CD14-positive monocyte (primary cell): ENCODE data around the gene EIF4A3. TPM values are rescaled to one million over a fixed set of nuclear protein-coding genes. Genes with fewer than 3 reads are reported as not detected.

Source experiments
- DNase-seq, 3 donors: peaks; one replicate each; pipeline ENCODE4 v3.0.0-alpha.2; 2011 to 2022
- H2AFZ ChIP-seq: 2 replicates; pipeline ENCODE4 v1.6.0; 2012; ENCODE audit warnings: mild to moderate bottlenecking, low read depth, low read length, inconsistent platforms; ENCODE audit not compliant: insufficient read depth, poor library complexity, severe bottlenecking
- H3K27ac ChIP-seq, 2 donors: 1 replicate in 1 of 2; 2 replicates in 1 of 2; pipeline ENCODE4 v1.5.1; 2012 to 2013; ENCODE audit warnings: low read length in 2 of 2, control low read depth in 1 of 2, inconsistent platforms in 1 of 2, low read depth in 1 of 2, mild to moderate bottlenecking in 1 of 2
- H3K27me3 ChIP-seq, 2 donors: one replicate each; pipeline versions ENCODE4 v1.6.0 to v1.6.1; 2011 to 2013; ENCODE audit warnings: low read length in 2 of 2; ENCODE audit not compliant: control insufficient read depth in 2 of 2, insufficient read depth in 2 of 2
- H3K36me3 ChIP-seq, 2 donors: replicated peaks in 1 of 2; 1 replicate in 1 of 2; 2 replicates in 1 of 2; pipeline versions ENCODE4 v1.5.1 to v1.6.1; 2012 to 2013; ENCODE audit warnings: low read length in 2 of 2, control low read depth in 1 of 2, inconsistent platforms in 1 of 2, mild to moderate bottlenecking in 1 of 2; ENCODE audit not compliant: insufficient read depth in 2 of 2, control insufficient read depth in 1 of 2
- H3K4me1 ChIP-seq, 2 donors: 1 replicate in 1 of 2; 2 replicates in 1 of 2; pipeline versions ENCODE4 v1.5.1 to v1.6.1; 2012 to 2013; ENCODE audit warnings: low read length in 2 of 2, control low read depth in 1 of 2, inconsistent platforms in 1 of 2, mild to moderate bottlenecking in 1 of 2, moderate library complexity in 1 of 2; ENCODE audit not compliant: insufficient read depth in 2 of 2, control insufficient read depth in 1 of 2
- H3K4me2 ChIP-seq: replicated peaks from 2 replicates; pipeline ENCODE3; 2012; ENCODE audit warnings: low read length, moderate library complexity, mild to moderate bottlenecking; ENCODE audit not compliant: poor library complexity, severe bottlenecking; ENCODE audit errors: extremely low read depth
- H3K4me3 ChIP-seq, 3 experiments: fragments of 200-600 bp in 1 of 3; sonication (generic) in 1 of 3; replicated peaks in 1 of 3; 1 replicate in 2 of 3; 2 replicates in 1 of 3; pipeline ENCODE4 v1.5.1; 2011 to 2013; ENCODE audit warnings: low read length in 3 of 3, mild to moderate bottlenecking in 3 of 3, control low read depth in 2 of 3, low read depth in 2 of 3, inconsistent platforms in 1 of 3, moderate library complexity in 1 of 3
- H3K79me2 ChIP-seq: 2 replicates; pipeline ENCODE4 v1.6.0; 2012; ENCODE audit warnings: mild to moderate bottlenecking, control low read depth, inconsistent platforms, low read length, moderate library complexity; ENCODE audit not compliant: insufficient read depth
- H3K9ac ChIP-seq: 2 replicates; pipeline ENCODE4 v1.6.0; 2017; ENCODE audit warnings: low read length, mild to moderate bottlenecking; ENCODE audit not compliant: insufficient read depth, poor library complexity, severe bottlenecking
- H3K9me3 ChIP-seq, 2 donors: replicated peaks in 1 of 2; 1 replicate in 1 of 2; 2 replicates in 1 of 2; pipeline versions ENCODE4 v1.5.1 to v1.6.1; 2012 to 2013; ENCODE audit warnings: low read length in 2 of 2, control low read depth in 1 of 2; ENCODE audit not compliant: control insufficient read depth in 1 of 2, insufficient read depth in 1 of 2
- H4K20me1 ChIP-seq: 2 replicates; pipeline ENCODE4 v1.6.0; 2012; ENCODE audit warnings: mild to moderate bottlenecking, low read length, control low read depth, moderate library complexity; ENCODE audit not compliant: insufficient read depth
- H3K27ac Mint-ChIP-seq, 7 donors: one replicate each; pipeline ENCODE4 v1.8.0; 2020; ENCODE audit warnings: mild to moderate bottlenecking in 7 of 7, mixed read lengths in 7 of 7, moderate library complexity in 6 of 7, inconsistent platforms in 2 of 7
- H3K27me3 Mint-ChIP-seq, 3 donors: one replicate each; pipeline ENCODE4 v1.8.0; 2021 to 2022; ENCODE audit warnings: low read depth in 3 of 3, mild to moderate bottlenecking in 3 of 3, mixed read lengths in 3 of 3, moderate library complexity in 3 of 3, inconsistent platforms in 1 of 3
- H3K36me3 Mint-ChIP-seq, 2 donors: one replicate each; pipeline ENCODE4 v1.8.0; 2020; ENCODE audit warnings: mixed read lengths in 2 of 2, inconsistent platforms in 1 of 2, mild to moderate bottlenecking in 1 of 2
- H3K4me1 Mint-ChIP-seq: one replicate; pipeline ENCODE4 v1.8.0; 2020; ENCODE audit warnings: mild to moderate bottlenecking, mixed read lengths
- H3K4me3 Mint-ChIP-seq, 2 donors: one replicate each; pipeline ENCODE4 v1.8.0; 2020; ENCODE audit warnings: mild to moderate bottlenecking in 2 of 2, mixed read lengths in 2 of 2, moderate library complexity in 1 of 2
- H3K9me3 Mint-ChIP-seq, 7 donors: one replicate each; pipeline ENCODE4 v1.8.0; 2020 to 2022; ENCODE audit warnings: mixed read lengths in 7 of 7, mild to moderate bottlenecking in 6 of 7, moderate library complexity in 6 of 7, inconsistent platforms in 2 of 7
- CTCF ChIP-seq: fragments of 200-600 bp; IDR thresholded peaks from one replicate; pipeline ENCODE4 v1.8.0; 2022; ENCODE audit warnings: antibody characterized with exemption, mild to moderate bottlenecking
- WGBS: methylation state at CpG from one replicate; pipeline ENCODE4 v1.1.5; 2013; ENCODE audit warnings: missing lambda C conversion rate; ENCODE audit not compliant: insufficient coverage; 5-methylcytosine and 5-hydroxymethylcytosine counted together
- intact Hi-C, 2 donors: fragments of 100-400 bp; cut with micrococcal nuclease; formaldehyde crosslinking; loops; one replicate each; pipeline versions ENCODE4 v1.15.0 to v1.15.1; 2023
- polyA plus RNA-seq, 3 donors: library from polyadenylated mRNA; depleted of rRNA in 1 of 3; unstranded in 2 of 3; stranded (reverse) in 1 of 3; fragments of 300-500 nt in 2 of 3; fragments of >200 nt in 1 of 3; fragmentation: Illumina TruSeq in 2 of 3; gene quantifications; 1 replicate in 2 of 3; 2 replicates in 1 of 3; pipeline ENCODE4 v1.2.3, GENCODE V29; 2012 to 2021

The EIF4A3 gene
- polyA plus RNA-seq, 3 donors = 101 to 180 (median 106) TPM

DNA sequence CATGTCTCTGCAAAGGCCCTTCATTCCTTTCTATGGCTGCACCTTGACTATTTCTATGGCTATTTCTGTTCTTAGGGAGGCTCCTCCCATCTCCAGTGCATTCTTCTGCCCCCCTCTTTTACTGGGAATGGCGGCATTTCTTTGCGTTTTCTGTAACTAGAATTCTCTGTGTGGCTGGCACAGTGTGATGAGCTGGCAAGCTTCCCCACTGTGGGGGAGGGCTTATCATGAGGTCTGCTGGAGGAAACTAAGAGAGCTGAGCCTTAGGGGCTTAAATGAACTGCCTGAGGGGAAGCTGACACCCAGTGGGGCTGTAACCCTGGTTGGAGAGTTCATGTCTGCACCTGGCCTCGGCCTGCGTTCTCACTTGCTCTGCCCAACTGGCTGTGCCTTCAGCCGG, 21.4 kb upstream of the EIF4A3 start:
- H3K4me1 Mint-ChIP-seq = peaks cover 2% of the 10 kb centered on the region
- WGBS = 97% methylated on average over 3 of the region's 5 CpGs
- H3K9me3 Mint-ChIP-seq = peaks cover 0 to 5% (median 0%) of the 10 kb centered on the region in 7 donors
- H2AFZ ChIP-seq = no peak overlapping the region
- no peaks in the 10 kb centered on the region for H4K20me1 ChIP-seq
- DNase-seq = no peak
- no peaks in the 10 kb centered on the region for H3K79me2 ChIP-seq
- H3K27ac ChIP-seq = no peak overlapping the region
- H3K27ac Mint-ChIP-seq = no peak overlapping the region
- H3K27me3 Mint-ChIP-seq = peaks cover 0 to 9% (median 8%) of the 10 kb centered on the region in 3 donors
- no peak for TF ChIP-seq CTCF
- H3K36me3 ChIP-seq = no peaks in the 10 kb centered on the region
- H3K36me3 Mint-ChIP-seq = no peaks in the 10 kb centered on the region
- no peaks in the 10 kb centered on the region for H3K9me3 ChIP-seq
- intact Hi-C loops = no loop called here
- no peak overlapping the region for H3K4me3 ChIP-seq
- H3K4me2 ChIP-seq = no peak overlapping the region
- no peaks in the 10 kb centered on the region for H3K27me3 ChIP-seq
- H3K4me1 ChIP-seq = no peaks in the 10 kb centered on the region
- H3K4me3 Mint-ChIP-seq = no peak overlapping the region
- no peak overlapping the region for H3K9ac ChIP-seq

DNA sequence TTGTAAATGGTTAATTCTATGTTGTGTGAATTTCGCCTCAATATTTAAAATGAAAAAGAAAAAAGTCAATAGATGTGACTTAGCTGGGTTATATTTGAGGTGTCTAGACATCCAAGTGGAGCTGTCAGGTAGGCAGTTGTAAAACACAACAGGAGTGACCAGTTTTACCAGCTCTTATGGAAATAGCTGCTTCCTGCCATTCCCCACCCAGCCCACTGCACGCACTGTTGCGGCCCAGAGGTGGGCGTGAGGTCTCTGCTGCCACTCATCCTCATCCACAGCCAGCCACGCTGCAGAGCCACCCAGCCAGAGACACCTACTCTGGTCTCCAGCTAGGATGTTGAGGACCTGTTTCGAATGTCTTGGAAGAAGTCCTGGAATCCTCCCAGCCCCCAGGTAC, 19.5 kb upstream of the EIF4A3 start:
- Histone ChIP-seq H3K9me3 (no peaks in the 10 kb centered on the region), H3K4me3 (no peak overlapping the region), H3K4me2 (no peak overlapping the region), H4K20me1 (no peaks in the 10 kb centered on the region), H3K79me2 (no peaks in the 10 kb centered on the region), H3K4me1 (no peaks in the 10 kb centered on the region), H3K27ac (no peak overlapping the region), H3K36me3 (no peaks in the 10 kb centered on the region), H2AFZ (no peak overlapping the region), H3K27me3 (no peaks in the 10 kb centered on the region), H3K9ac (no peak overlapping the region)
- WGBS = 82% methylated on average over 4 of the region's 6 CpGs
- peaks cover 6 to 14% (median 6%) of the 10 kb centered on the region in 3 donors for H3K27me3 Mint-ChIP-seq
- peaks cover 0 to 5% (median 0%) of the 10 kb centered on the region in 7 donors for H3K9me3 Mint-ChIP-seq
- no peak for TF ChIP-seq CTCF
- no peaks in the 10 kb centered on the region for H3K36me3 Mint-ChIP-seq
- no peak for DNase-seq
- no peak overlapping the region for H3K27ac Mint-ChIP-seq
- no peak overlapping the region for H3K4me3 Mint-ChIP-seq
- intact Hi-C loops = no loop called here
- H3K4me1 Mint-ChIP-seq = peaks cover 2% of the 10 kb centered on the region
